ENCODE measurements around the gene UBA52.

- TF ChIP-seq POLR2AphosphoS5 (IDR thresholded peaks at IDR 0.05; ENCODE audit: low read depth, low read length) (no peak), CTCF (IDR thresholded peaks at IDR 0.05) (no peak)
These were observed 20.2 kb downstream of the UBA52 start for GRCh38 chr19:18591735-18592385.
